Activated T-helper 9 cell treated with anti-CD3 and anti-CD28 coated beads, Interleukin-2, amount 50 U/mL, for 16 hours (primary cell): ENCODE measurements around the gene LRRC45.
A peak's percentile ranks its signal among the peaks of the same experiment; 100 is the strongest.

Experiments
- DNase-seq: peaks from one replicate; pipeline ENCODE4 v3.0.0-alpha.2; 2020; ENCODE audit warnings: low read depth

Gene LRRC45

DNA sequence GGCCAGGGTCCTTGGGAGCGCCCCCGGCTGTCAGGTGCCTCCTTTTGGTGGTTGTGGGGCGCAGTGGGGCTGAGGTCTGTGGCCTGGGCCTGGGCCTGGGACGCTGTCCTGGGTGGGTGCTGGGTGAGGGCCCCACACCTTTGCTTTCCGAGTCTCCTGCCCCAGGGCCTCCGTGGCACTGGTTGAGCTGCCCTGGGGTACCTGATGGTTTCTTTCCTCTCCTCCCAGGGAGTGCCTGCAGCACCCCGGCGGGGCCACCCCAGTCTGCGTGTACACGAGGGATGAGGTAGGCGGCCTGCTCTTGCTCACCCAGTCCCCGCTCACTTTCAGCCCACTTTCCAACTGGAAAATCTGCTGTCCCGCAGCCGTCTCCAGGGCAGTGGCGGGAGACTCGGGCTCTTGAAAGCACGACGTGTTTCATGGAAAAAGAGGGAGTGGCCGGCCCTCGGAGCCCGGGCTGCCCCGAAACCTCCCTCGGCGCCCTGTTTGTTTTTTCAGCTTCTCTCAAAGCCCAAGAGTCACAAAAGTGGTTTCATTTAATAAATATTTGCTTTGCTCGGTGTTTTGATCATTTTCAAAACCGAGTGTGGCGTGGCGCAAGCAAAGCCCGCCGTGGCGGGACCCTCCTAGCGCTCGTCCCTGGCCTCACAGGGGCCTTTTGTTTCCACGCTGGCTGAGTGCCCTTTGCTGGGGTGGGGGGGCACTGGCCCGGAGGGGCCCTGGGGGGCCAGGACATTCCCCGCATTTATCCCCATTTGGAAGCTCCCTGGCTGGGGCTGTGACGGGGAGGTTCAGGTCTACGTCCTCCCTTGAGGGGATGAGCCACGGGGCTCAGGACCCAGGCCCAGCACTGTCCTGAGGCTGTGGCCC lies 28.3 kb upstream of the LRRC45 start:
- no peak for DNase-seq

DNA sequence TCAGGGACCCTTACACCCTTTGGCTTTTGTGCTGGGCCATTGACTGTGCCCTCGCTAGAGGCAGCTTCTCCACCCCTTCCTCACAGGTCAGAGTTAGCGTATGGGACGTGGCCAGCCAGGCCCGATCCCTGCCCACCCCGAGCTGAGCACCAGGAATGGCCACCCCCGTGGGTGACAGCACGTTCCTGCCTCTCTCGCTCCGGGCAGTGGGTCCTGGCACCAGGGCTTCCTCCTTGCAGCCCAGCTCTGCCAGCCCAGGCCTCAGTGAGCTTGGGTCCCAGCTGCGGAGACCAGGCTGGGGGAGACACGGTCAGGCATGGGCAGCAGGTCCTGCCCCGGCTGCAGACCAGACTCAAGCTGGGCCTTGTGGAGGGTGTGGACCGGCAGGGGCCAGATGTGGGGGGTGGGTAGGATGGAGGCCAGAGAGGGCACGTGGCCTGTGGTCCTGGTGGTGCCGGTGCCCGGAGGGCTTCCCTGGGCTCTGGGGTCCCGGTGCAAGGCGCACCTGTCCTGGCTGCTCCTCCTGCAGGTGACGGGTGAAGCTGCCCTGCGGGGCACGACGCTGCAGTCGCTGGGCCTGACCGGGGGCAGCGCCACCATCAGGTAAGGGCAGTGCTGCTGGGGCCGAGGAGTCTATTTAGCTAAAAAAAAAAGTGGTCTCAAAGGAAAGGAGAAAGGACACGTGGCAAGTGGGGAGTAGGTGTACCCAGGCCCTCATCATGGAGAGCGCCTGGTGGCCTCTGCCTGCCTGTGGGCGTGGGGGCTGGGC lies 27.5 kb upstream of the LRRC45 start:
- no peak for DNase-seq

DNA sequence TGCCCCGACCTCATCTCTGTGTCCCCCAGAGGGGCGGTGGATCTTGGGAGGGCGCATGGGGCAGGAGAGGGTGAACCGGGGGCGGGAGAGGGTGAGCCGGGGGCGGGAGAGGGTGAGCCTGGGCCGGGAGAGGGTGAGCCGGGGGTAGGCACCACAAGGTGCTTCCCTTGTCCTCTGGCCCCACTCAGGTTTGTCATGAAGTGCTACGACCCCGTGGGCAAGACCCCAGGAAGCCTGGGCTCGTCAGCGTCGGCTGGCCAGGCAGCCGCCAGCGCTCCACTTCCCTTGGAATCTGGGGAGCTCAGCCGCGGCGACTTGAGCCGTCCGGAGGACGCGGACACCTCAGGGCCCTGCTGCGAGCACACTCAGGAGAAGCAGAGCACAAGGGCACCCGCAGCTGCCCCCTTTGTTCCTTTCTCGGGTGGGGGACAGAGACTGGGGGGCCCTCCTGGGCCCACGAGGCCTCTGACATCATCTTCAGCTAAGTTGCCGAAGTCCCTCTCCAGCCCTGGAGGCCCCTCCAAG lies 26.8 kb upstream of the LRRC45 start:
- no peak for DNase-seq

DNA sequence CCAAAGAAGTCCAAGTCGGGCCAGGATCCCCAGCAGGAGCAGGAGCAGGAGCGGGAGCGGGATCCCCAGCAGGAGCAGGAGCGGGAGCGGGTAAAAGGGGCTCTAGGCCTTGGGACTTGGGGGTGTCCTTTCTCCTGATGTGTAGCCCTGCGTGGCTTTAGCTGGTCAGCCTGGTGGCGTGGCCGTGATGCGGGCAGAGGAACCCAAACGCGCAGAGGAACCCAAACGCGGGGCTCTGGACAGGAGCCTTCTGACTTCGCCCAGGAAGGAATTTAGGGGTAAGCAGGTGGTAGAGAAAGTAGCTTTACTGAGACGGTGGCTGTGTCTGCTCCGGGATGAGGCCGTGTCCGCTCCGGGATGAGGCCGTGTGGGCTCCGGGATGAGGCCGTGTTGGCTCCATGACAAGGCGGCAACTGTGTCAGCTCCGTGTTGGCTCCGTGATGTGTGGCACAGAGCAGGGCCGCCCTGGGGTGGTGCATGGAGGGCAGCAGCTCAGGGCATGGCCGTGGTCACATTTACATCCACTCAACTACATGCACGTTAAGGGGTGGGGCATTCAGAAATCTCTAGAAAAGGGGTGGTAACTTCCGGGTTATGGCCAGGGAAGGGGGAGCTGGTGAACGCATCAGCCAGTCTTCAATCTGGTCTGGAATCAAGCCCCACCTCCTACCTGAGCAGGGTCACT lies 26.2 kb upstream of the LRRC45 start:
- no peak for DNase-seq

DNA sequence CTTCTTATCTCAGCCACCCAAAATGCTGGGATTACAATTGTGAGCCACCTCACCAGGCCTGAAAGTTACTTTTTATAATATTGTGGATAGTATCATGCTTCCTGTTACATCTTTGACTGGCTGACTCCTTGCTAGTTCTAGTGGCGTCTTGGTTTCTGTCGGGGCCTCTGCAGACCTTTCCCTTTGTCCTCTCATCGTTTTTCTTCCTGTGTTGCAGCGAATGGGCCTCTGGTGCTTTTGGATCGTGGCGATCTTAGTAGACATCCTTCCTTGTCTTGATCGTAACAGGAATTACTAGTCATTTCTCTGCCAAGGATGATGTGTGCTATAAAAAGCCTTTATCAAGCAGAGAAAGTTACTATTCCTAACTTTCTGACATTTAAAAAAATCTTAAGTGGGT lies 24.9 kb upstream of the LRRC45 start:
- no peak for DNase-seq

DNA sequence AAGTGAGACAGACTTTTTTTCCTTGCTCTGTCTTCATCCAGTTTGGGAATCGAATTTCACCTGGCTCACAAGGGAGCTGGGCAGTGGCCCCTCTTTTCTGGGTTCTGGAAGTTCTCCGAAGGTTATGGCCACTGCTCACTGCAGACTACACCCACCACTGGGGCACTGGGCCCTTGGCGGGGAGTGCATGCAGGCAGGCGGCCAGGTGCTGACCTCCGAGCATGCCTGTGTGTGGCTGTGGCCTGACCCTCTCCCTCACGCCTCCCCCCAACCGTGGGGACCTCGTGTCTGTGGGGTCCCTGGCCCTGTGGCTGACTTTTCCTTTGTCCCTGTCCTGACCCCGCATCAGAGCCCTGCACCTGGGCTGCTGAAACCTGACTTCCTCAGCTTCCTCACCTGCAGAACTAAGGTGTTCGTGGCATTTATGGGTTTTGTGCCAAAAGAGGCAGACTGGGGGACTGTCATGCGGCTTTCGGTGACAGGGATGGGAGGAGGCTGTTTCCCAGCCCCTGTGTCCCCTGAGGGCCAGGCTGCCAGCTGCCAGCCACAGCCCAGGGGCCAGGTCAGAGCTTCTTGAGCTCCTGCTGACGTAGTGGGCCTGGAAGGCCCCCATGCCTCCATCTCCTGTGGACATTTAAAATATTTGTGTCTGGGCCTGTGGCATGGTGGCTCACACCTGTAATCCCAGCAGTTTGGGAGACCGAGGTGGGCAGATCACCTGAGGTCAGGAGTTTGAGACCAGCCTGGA lies 24.2 kb upstream of the LRRC45 start:
- no peak for DNase-seq

DNA sequence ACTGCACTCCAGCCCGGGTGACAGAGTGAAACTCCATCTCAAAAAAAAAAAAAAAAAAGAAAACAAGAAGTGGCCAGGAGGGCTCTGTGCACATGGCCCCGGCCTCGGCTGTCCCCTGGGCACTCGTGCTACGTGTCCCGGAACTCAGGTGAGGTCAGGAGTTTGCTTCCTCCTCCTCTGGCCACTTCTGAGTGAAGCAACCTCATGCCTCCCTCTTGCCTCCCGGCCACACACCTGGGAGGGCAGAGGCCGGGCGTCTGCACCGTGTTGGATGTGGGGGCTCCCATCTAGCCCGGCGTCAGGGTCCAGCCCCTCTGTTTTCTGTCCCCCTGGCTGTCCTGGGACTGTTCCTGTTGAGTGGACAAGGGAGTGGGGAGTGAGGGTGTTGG lies 23.5 kb upstream of the LRRC45 start:
- DNase-seq: no peak

DNA sequence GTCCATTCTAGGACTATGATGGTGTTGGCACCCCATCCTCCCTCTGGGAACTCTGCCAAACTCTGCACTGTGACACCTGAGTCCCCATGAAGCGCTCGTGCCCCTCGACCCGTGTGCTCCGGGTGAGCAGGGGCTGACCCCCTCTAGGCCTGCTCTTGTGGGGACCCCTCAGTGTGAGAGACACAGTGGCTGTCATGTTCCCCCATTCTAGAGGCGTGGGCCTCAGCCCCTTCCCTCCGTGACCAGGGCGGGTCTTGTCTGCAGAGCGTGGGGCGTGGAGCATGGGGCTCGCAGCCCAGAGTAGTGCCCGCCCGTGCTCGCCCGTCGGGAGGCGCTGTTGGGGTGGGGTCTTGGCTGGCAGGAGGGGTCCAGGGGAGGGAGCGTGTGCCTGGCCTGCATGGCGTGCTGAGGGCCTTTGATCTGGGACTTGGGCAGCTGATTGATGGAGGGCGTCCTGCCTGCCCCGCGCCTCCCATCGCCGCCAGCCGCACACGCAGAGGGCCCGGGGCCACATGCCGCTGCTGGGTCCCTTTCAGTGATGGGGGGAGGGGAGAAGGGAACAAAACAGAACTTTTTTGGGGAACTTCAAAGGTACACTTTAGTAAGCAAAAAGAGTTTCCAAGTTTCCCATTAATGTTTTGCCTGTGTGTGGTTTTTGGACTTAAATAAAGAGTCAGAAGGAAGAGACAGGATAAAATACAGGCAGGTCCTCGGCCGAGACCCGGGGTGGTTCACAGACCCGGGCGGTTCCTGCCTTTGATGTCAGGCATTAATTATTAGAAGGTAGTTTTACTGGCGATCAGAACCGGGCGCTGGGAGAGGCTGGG lies 22.9 kb upstream of the LRRC45 start:
- no peak for DNase-seq

DNA sequence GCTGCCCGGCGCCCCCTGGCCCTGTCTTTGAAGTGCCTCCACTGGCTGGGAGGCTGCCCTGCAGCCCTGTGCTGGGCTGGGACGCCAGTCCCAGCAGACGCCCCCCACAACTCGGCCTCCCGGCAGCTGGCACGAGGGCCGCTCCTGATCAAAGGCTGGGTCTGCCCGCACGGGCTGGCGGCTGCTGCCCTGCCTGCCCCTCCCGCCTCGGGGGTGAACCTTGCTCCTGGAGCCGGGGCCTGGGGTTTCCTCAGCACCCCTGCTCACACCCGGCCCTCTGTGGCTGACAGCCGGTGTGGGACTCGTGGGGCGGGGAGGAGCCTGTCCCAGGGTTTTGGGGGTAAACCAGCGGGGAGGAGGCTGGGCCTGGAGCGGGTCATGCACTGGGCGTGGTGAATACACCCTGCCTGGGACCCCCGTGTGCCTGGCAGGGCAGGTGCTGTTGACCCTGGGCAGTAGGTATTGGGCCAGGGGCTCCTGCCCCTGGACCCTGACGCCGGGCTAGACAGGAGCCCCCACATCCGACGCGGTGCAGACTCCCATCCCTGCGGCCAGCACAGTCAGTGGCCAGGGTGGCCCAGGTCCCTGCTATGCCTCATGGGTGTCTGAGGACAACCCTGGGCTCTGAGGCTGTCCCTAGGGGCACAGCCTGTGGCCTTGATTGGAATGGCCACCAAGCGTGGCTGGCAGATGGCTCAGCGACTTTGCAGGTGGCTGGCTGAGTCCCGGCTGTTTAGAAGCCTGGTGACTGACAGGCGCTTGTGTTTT lies 22.1 kb upstream of the LRRC45 start:
- DNase-seq: no peak

DNA sequence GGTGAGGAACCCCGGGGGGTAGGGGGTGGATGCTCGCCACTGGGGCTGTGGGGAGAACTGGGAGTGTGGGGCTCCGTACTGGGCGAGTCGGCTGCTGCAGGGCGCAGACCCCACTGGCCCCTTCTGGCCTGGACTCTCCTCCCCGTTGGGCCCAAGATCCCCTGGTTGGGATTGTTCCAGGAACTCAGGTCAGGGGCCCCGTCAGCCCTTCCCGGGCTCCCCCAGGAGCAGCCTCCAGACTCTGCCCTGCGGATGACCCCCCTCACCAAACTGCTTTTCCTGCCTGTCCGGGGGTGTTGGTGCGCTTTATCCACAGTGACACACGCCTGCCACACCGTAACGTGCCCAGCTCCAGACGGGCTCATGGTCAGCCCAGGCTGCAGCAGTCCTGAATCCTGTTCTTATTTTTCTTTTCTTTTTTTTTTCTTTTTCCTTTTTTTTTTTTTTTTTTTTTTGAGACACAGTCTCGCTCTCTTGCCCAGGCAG lies 21.5 kb upstream of the LRRC45 start:
- DNase-seq: no peak

DNA sequence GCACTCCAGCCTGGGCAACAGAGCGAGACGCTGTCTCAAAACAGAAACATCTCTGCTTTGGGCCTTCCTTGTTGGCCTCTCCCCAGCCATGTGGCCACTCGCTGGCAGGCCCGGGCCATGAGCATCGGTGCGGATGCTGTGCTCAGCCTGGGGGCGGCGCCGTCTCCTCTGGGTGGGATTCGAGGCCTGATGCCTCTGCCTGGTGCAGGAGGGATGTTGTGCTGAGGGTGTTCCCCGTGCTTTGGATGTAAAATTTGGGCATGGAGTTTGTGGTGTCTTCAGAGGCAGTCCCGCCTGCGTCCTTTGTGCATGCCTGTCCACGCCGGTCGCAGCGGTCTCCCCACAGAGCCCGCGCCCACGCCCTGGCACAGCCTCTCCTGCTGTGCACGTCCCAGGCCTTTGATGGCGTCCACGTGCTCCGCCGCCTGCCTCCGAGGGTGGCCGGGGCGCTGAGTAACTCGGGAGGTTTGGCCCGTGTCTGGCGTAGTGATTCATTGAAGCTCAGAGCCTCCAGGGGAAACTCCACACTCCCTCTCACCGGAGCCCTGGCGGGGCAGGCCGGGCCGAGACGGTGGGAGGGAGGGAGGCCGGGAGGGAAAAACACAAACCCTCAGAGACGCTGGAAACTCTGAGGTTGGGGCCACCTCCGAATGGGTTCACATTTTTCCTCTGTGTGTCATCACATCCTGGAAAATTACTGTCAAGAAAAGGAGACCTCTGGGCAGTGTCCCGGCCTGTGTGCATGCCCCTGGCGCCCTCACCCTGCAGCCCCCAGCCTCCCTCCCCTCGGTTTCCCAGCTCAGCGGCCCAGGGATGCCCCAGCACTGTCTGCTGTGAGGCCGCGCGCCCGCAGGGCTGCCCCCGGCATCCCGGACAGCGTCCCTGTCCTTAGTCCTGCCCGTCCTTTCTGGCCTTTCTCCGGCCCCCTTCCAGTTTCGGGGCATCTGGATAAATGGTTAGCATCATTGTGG lies 19.4 kb upstream of the LRRC45 start:
- DNase-seq: peak; percentile 36

DNA sequence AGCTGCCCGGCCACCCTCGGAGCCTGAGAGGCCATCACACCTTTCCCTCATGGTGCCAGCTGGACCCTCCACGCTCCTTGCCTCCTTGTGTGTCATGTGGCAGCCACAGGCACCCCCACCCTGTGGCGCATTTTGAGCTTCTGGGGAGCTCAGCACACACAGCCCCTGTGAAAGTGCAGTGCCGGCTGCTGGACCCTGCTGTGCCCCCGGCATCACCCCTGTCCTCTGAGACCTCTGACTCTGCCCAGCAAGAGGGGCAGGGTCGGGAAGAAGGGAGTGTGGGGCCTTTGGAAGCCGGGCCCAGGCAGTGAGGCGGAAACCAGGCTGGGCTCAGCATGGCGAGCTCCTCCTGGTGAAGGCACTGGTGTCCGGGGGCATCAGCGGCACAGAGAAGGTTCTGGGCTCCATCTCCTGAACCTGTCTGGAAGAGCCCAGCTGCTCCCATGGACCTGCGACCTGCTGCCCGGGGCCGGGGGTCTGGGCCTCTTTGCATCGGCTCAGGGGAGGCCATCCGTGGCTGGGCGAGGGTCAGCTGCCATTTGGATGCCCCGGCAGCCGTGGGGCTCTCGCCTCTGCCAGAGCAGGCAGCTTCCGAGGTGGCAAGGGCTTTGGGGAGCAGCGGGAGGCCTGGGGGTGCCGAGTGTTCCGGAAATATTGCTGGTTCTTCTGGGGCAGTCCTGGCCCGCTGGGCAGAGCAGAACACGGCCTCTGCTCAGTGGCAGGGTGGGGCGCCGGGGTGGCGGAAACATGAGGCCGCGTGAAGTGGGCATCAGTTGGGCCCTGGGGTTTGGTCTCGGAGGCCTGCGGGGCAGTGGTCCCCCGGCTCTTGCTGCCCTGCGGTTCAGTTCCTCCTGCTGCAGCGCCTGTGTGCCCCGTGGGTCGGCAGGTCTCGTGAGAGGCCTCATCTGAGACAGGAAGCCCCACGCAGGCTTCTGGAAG lies 18.3 kb upstream of the LRRC45 start:
- no peak for DNase-seq

DNA sequence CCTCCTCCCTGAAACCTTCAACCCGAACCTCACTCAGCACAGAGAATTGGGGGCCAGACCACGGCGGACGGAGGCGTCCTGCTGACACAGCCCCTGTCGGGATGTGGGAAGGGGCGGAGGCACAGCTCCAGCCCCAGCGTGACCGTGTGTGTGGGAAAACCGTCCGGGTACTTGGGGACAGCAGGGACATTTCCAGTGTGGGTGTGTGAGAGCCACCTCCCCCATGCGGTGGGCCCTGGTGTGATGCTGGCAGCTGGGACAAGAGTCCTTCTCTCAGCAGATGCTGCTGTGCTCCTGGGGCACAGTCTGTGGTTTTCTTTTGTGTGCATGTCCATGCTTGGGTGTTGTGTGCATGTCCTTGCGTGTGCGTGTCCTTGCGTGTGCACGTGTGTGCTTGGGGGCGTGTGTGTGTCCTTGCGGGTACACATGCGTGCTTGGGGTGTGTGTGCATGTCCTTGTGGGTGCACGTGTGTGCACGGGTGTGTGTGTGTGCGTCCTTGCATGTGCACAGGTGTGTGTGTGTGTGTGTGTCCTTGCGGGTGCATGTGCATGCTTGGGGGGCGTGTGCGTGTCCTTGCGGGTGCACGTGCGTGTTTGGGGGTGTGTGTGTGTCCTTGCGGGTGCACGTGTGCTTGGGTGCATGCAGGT lies 17.3 kb upstream of the LRRC45 start:
- DNase-seq: no peak

DNA sequence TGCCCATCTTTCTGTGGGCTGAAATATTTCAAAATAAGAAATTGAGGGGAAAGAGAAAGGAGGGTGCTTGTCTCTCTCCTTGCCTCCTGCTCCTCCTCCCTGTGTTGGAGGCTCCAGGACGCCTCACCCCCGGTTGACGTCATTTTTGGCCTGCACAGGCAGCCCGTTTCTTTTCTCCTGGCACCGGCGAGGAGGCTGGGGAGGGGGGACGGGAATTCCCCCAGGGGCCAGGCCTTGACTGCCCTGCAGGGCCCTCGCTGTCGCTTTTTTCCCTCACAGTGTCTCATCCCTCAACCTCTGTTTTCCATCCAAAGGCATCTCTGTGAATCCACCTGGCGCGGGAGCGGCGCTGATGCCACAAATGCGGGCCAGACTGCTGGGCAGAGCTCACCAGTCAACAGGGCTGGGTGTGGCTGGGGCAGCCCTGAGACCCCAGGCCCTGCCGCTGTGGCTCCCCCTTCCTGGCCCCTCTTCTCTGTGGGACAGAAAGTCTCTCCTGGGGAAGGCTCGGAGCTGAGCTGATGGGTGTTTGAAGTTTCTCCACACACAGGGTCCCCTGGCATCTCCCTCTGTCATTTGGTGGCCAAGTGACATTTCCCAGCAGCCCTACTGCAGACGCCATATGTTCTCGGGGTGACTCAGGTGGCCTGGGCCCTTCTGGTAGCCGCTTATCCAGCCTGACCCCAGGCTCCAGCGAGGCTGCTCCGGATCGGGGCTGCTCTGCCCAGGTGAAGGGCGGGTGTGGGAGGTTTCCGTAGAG lies 16.5 kb upstream of the LRRC45 start:
- DNase-seq: no peak

DNA sequence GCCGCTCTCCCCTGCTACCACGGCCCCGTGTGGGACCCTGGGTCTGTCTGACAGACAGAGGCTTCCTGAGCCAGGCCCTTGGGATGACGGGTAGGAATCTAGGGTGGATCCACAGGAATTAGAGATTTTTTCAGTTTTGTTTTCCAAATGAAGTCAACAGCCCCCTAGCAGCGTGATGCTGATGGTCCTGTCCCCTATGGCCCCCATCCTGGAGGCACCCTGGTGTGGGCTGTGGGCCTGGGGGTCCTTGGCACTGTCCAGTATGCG lies 15.9 kb upstream of the LRRC45 start:
- DNase-seq: no peak

DNA sequence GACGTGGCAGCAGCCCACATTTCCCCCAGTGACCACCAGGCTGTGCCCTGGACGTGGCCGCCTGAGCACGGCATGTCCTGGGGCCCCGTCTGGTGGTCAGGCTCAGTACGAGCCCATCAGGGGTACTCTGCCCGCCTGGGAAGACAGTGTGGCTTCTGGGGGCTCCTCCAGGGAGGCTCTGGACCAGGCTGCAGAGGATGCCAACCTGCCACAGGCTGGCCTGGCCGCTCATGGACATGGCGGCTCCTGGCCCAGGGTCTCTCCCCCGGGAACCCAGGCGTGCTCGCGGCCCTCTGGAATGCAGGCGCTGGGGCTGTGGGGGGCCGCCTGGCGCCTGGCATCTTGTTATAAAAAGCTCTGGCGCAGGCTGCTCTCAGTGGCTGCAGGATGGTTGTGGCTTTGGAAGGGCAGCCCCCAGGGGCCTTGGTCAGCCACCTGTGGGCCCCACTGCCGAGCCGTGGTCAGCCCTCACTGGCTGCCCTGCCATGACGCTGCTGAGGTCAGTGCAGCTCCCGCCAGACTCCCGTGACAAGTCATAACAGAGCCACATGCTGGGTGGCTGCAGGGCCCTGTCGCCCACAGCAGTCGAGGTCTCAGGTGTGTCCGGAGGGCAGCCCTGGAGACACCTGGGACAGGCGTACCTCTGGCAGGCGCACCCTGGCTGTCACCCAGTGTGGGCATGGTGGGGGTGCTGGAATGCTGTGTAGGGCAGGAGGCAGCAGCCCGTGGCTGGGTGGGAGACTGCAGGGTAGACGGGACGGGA lies 15.4 kb upstream of the LRRC45 start:
- DNase-seq: no peak
